Neural cell (in vitro differentiated cells): ENCODE results near the gene RAB11FIP4. TPM values are rescaled to one million over a fixed set of nuclear protein-coding genes. Genes with fewer than 3 reads are reported as not detected.
"Not testable (repeated sequence)": the region's sequence is repeated elsewhere in the genome, so short reads cannot be mapped to it uniquely, and the experiment has no call there.

ENCODE experiments used
- H2AFZ ChIP-seq: fragments of 200-600, 300-800 bp; sonication (generic), shearing (Covaris generic); 2 replicates; pipeline ENCODE4 v1.6.0; 2014; ENCODE audit warnings: low read depth, mild to moderate bottlenecking, antibody characterized with exemption, low read length, moderate library complexity
- H3F3A ChIP-seq: fragments of 200-600 bp; shearing (Covaris generic); 2 replicates; pipeline ENCODE4 v1.6.1; 2016; ENCODE audit warnings: mild to moderate bottlenecking, moderate library complexity, mixed read lengths, antibody characterized with exemption, low read length; ENCODE audit not compliant: insufficient read depth, poor library complexity, severe bottlenecking
- H3K27ac ChIP-seq: fragments of 200-600, 300-800 bp; sonication (generic), shearing (Covaris generic); 2 replicates; pipeline ENCODE4 v1.5.1; 2014; ENCODE audit warnings: mild to moderate bottlenecking, low read length, moderate library complexity
- H3K27me3 ChIP-seq: fragments of 300-800, 200-600 bp; sonication (generic), shearing (Covaris generic); 2 replicates; pipeline ENCODE4 v1.6.0; 2014; ENCODE audit warnings: mild to moderate bottlenecking, low read depth, low read length, moderate library complexity; ENCODE audit not compliant: insufficient read depth
- H3K36me3 ChIP-seq: fragments of 300-800, 200-600 bp; sonication (generic), shearing (Covaris generic); 2 replicates; pipeline ENCODE4 v1.5.1; 2014; ENCODE audit warnings: mild to moderate bottlenecking, antibody characterized with exemption, low read length, moderate library complexity; ENCODE audit not compliant: insufficient read depth
- H3K4me2 ChIP-seq: fragments of 300-800, 200-600 bp; sonication (generic), shearing (Covaris generic); 2 replicates; pipeline ENCODE4 v1.6.0; 2014; ENCODE audit warnings: mild to moderate bottlenecking, low read length
- H3K4me3 ChIP-seq: fragments of 300-800, 200-600 bp; sonication (generic), shearing (Covaris generic); 2 replicates; pipeline ENCODE4 v1.5.1; 2014; ENCODE audit warnings: mild to moderate bottlenecking, low read length, moderate library complexity
- H3K79me2 ChIP-seq: fragments of 200-600 bp; shearing (Covaris generic); replicated peaks from 2 replicates; pipeline ENCODE4 v1.6.0; 2014; ENCODE audit warnings: mild to moderate bottlenecking, low read length, moderate library complexity; ENCODE audit not compliant: insufficient read depth
- H3K9ac ChIP-seq: fragments of 300-800, 200-600 bp; sonication (generic), shearing (Covaris generic); 2 replicates; pipeline ENCODE4 v1.6.1; 2016; ENCODE audit warnings: mild to moderate bottlenecking, low read length, mixed read lengths
- H3K9me2 ChIP-seq: fragments of 200-600 bp; shearing (Covaris generic); 2 replicates; pipeline ENCODE4 v1.6.1; 2016; ENCODE audit warnings: mild to moderate bottlenecking, low read length, mixed read lengths; ENCODE audit not compliant: insufficient read depth
- H3K9me3 ChIP-seq: fragments of 200-600, 300-800 bp; sonication (generic), shearing (Covaris generic); 2 replicates; pipeline ENCODE4 v1.6.1; 2016; ENCODE audit warnings: mild to moderate bottlenecking, mixed run types, low read length, moderate library complexity, mixed read lengths
- H4K20me1 ChIP-seq: fragments of 200-600 bp; shearing (Covaris generic); 2 replicates; pipeline ENCODE4 v1.6.1; 2016; ENCODE audit warnings: mild to moderate bottlenecking, mixed run types; ENCODE audit not compliant: insufficient read depth
- CTCF ChIP-seq: fragments of 450-650 bp; IDR thresholded peaks from 2 replicates; pipeline ENCODE4 v1.5.1; 2014; ENCODE audit warnings: antibody characterized with exemption, mild to moderate bottlenecking, moderate library complexity; ENCODE audit not compliant: poor library complexity, severe bottlenecking
- EP300 ChIP-seq: fragments of 450-650 bp; conservative IDR thresholded peaks from 2 replicates; pipeline ENCODE4 v1.6.1; 2014; ENCODE audit warnings: antibody characterized with exemption, mild to moderate bottlenecking, moderate library complexity; ENCODE audit not compliant: poor library complexity, severe bottlenecking
- EZH2 ChIP-seq: fragments of 200-600, 300-800 bp; shearing (Covaris generic), sonication (generic); IDR thresholded peaks from 2 replicates; pipeline ENCODE4 v1.6.1; 2014; ENCODE audit warnings: antibody characterized with exemption, low read length, borderline replicate concordance, mild to moderate bottlenecking; ENCODE audit not compliant: insufficient read depth, poor library complexity, severe bottlenecking
- MXI1 ChIP-seq: fragments of 450-650 bp; conservative IDR thresholded peaks from 2 replicates; pipeline ENCODE4 v1.6.1; 2014; ENCODE audit warnings: antibody characterized with exemption, mild to moderate bottlenecking; ENCODE audit not compliant: poor library complexity, severe bottlenecking
- POLR2AphosphoS5 ChIP-seq: IDR thresholded peaks from 2 replicates; pipeline ENCODE4 v1.6.1; 2012
- RAD21 ChIP-seq: fragments of 450-650 bp; conservative IDR thresholded peaks from 2 replicates; pipeline ENCODE4 v1.6.1; 2014; ENCODE audit warnings: antibody characterized with exemption, mild to moderate bottlenecking, moderate library complexity
- REST ChIP-seq: IDR thresholded peaks from 2 replicates; pipeline ENCODE4 v1.6.1; 2012; ENCODE audit warnings: borderline replicate concordance
- SMC3 ChIP-seq: fragments of 450-650 bp; conservative IDR thresholded peaks from 2 replicates; pipeline ENCODE4 v1.6.1; 2014; ENCODE audit warnings: antibody characterized with exemption, mild to moderate bottlenecking, moderate library complexity; ENCODE audit not compliant: poor library complexity
- TAF1 ChIP-seq: IDR thresholded peaks from 2 replicates; pipeline ENCODE4 v1.6.1; 2012; ENCODE audit warnings: low read depth
- polyA plus RNA-seq: library from polyadenylated mRNA; depleted of rRNA; stranded (reverse); fragments of >200 nt; gene quantifications from 2 replicates; pipeline ENCODE4 v1.2.3, GENCODE V29; 2014

RAB11FIP4 gene
- polyA plus RNA-seq, 1 donor from 2014 or later, result 14.4 TPM

- no peaks in the 10 kb centered on the region for H3K27me3 ChIP-seq
- no peaks in the 10 kb centered on the region for H3K36me3 ChIP-seq
- no peaks in the 10 kb centered on the region for H4K20me1 ChIP-seq
- no peak overlapping the region for H2AFZ ChIP-seq
- no peak overlapping the region for H3K4me3 ChIP-seq
- TF ChIP-seq REST (no peak), CTCF (no peak), MXI1 (no peak), EP300 (no peak), RAD21 (no peak), SMC3 (no peak), POLR2AphosphoS5 (no peak), TAF1 (no peak), EZH2 (no peak)
- H3K4me2 ChIP-seq, result no peak overlapping the region
- H3K9me3 ChIP-seq, result no peaks in the 10 kb centered on the region
- H3K79me2 ChIP-seq, result no peaks in the 10 kb centered on the region
- no peak overlapping the region for H3K9ac ChIP-seq
- H3K27ac ChIP-seq, result no peak overlapping the region
- no peaks in the 10 kb centered on the region for H3K9me2 ChIP-seq
- H3F3A ChIP-seq, result no peaks in the 10 kb centered on the region
These were observed 50.8 kb downstream of the RAB11FIP4 start for GRCh38 chr17:31442276-31442675.

- H4K20me1 ChIP-seq, H3K27me3 ChIP-seq, H3K9me3 ChIP-seq, H2AFZ ChIP-seq, H3K79me2 ChIP-seq, H3K4me3 ChIP-seq, H3F3A ChIP-seq, H3K27ac ChIP-seq, H3K36me3 ChIP-seq, H3K9me2 ChIP-seq, H3K4me2 ChIP-seq, H3K9ac ChIP-seq: not testable (repeated sequence)
These were observed 51.4 kb downstream of the RAB11FIP4 start for GRCh38 chr17:31442856-31443255.

- no peaks in the 10 kb centered on the region for H3K9me3 ChIP-seq
- no peaks in the 10 kb centered on the region for H3K36me3 ChIP-seq
- no peaks in the 10 kb centered on the region for H3K27me3 ChIP-seq
- H4K20me1 ChIP-seq, result no peaks in the 10 kb centered on the region
- no peaks in the 10 kb centered on the region for H3F3A ChIP-seq
- no peak overlapping the region for H3K27ac ChIP-seq
- no peak overlapping the region for H3K9ac ChIP-seq
- TF ChIP-seq RAD21 (no peak), CTCF (no peak), SMC3 (no peak), REST (no peak), MXI1 (no peak), TAF1 (no peak), POLR2AphosphoS5 (no peak), EP300 (no peak), EZH2 (no peak)
- no peak overlapping the region for H3K4me2 ChIP-seq
- H2AFZ ChIP-seq, result no peak overlapping the region
- no peaks in the 10 kb centered on the region for H3K9me2 ChIP-seq
- no peak overlapping the region for H3K4me3 ChIP-seq
- no peaks in the 10 kb centered on the region for H3K79me2 ChIP-seq
These were observed 51.9 kb downstream of the RAB11FIP4 start for GRCh38 chr17:31443386-31443785.
